ENCODE results near the gene RSF1. TPM values are rescaled to one million over a fixed set of nuclear protein-coding genes. Genes with fewer than 3 reads are reported as not detected.

Gene RSF1
- total RNA-seq, 2 donors from 2014 or later, result 25.5 to 46.2 TPM

DNA sequence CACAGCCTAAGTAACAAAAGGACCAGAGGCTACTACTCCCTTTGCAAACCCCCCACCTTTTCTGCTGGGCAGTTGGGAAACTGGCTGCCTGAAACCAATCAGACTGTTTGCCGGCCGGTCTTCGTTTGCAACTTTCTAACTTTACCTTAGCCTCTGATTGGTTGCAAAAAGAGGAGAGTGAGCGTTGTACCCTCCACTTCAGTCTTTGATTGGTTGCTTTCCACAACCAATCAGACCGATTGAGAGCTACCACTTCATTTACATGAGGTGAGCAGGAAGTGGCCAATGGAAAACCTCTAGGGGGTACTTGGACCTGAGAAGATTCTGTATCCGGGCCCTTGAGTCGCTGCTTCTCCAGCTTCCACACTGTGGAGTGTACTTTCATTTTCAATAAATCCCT, 164.2 kb downstream of the RSF1 start:
- no peak for DNase-seq (ENCODE audit: low spot score)
- TF ChIP-seq, protein P1, sequence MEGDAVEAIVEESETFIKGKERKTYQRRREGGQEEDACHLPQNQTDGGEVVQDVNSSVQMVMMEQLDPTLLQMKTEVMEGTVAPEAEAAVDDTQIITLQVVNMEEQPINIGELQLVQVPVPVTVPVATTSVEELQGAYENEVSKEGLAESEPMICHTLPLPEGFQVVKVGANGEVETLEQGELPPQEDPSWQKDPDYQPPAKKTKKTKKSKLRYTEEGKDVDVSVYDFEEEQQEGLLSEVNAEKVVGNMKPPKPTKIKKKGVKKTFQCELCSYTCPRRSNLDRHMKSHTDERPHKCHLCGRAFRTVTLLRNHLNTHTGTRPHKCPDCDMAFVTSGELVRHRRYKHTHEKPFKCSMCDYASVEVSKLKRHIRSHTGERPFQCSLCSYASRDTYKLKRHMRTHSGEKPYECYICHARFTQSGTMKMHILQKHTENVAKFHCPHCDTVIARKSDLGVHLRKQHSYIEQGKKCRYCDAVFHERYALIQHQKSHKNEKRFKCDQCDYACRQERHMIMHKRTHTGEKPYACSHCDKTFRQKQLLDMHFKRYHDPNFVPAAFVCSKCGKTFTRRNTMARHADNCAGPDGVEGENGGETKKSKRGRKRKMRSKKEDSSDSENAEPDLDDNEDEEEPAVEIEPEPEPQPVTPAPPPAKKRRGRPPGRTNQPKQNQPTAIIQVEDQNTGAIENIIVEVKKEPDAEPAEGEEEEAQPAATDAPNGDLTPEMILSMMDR (IDR thresholded peaks at IDR 0.05), result no peak
- TF ChIP-seq POLR2A (IDR thresholded peaks at IDR 0.05) (no peak), POLR2AphosphoS5 (IDR thresholded peaks at IDR 0.05) (no peak)
- intact Hi-C loops (cut with DNase I), result no loop called here
- Histone ChIP-seq H3K27me3 (replicated peaks; ENCODE audit: insufficient read depth) (no peaks in the 10 kb centered on the region), H3K36me3 (no peaks in the 10 kb centered on the region), H3K4me1 (replicated peaks) (no peaks in the 10 kb centered on the region), H3K4me3 (no peak overlapping the region), H3K27ac (no peak overlapping the region), H3K9me3 (no peaks in the 10 kb centered on the region)
- WGBS, result 88% methylated on average over 7 of the region's 7 CpGs

DNA sequence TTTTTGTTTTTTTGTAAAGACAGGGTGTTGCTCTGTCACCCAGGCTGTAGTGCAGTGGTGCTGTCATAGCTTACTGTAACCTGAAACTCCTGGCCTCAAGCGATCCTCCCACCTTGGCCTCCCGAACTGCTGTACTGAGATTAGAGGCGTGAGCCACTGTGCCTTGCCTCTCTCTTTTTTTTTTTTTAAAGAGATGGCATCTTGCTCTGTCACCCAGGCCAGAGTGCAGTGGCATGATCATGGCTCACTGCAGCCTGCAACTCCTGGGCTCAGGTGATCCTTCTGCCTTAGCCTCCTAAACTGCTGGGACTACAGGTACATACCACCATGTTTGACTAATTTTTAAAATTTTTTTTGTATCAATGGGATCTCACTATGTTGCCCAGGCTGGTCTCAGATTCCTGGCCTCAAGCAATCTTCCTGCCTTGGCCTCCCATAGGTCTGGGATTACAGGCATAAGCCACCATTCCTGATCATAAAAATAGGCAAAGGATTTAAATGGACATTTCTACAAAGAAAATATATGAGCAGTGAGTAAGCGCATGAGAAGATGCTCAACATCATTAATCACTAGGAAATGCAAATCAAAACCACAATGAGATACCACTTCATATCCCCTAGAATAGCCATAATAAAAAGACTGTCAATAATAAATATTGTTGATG, 165.6 kb downstream of the RSF1 start:
- H3K4me3 ChIP-seq, result no peak overlapping the region
- TF ChIP-seq, protein P1 (IDR thresholded peaks at IDR 0.05), result no peak
- TF ChIP-seq POLR2AphosphoS5 (IDR thresholded peaks at IDR 0.05) (no peak), POLR2A (IDR thresholded peaks at IDR 0.05) (no peak)
- intact Hi-C loops (cut with DNase I), result no loop called here
- no peaks in the 10 kb centered on the region for H3K27me3 ChIP-seq (replicated peaks; ENCODE audit: insufficient read depth)
- no peak overlapping the region for H3K27ac ChIP-seq
- 80% methylated on average over 4 of the region's 4 CpGs for WGBS
- H3K4me1 ChIP-seq (replicated peaks), result no peaks in the 10 kb centered on the region
- H3K9me3 ChIP-seq, result no peaks in the 10 kb centered on the region
- DNase-seq (ENCODE audit: low spot score), result no peak
- no peaks in the 10 kb centered on the region for H3K36me3 ChIP-seq

DNA sequence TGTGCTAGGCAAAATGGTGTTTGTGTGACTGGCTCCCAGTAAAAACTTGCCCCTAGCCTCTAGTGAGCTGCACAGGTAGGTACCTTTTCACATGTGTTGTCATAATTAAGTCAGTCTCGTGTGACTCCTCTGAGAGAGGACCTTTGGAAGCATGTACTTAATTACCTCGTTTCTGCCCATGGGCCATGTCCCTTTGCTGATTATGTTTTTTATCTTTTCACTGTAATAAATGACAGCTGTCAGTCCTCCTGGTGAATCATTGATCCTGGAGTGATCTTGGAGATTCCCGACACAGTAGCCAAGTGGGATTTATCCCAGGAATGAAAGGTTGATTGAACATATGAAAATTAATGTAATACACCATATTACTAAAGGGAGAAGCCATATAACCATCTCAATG, 170.4 kb downstream of the RSF1 start:
- Histone ChIP-seq H3K27me3 (replicated peaks; ENCODE audit: insufficient read depth) (no peaks in the 10 kb centered on the region), H3K27ac (no peak overlapping the region), H3K4me3 (no peak overlapping the region), H3K36me3 (no peaks in the 10 kb centered on the region), H3K4me1 (replicated peaks) (no peaks in the 10 kb centered on the region), H3K9me3 (no peaks in the 10 kb centered on the region)
- DNase-seq (ENCODE audit: low spot score), result no peak
- TF ChIP-seq, protein P1 (IDR thresholded peaks at IDR 0.05), result no peak
- TF ChIP-seq POLR2AphosphoS5 (IDR thresholded peaks at IDR 0.05) (no peak), POLR2A (IDR thresholded peaks at IDR 0.05) (no peak)
- 74% methylated on average over 3 of the region's 3 CpGs for WGBS
- intact Hi-C loops (cut with DNase I), result no loop called here

DNA sequence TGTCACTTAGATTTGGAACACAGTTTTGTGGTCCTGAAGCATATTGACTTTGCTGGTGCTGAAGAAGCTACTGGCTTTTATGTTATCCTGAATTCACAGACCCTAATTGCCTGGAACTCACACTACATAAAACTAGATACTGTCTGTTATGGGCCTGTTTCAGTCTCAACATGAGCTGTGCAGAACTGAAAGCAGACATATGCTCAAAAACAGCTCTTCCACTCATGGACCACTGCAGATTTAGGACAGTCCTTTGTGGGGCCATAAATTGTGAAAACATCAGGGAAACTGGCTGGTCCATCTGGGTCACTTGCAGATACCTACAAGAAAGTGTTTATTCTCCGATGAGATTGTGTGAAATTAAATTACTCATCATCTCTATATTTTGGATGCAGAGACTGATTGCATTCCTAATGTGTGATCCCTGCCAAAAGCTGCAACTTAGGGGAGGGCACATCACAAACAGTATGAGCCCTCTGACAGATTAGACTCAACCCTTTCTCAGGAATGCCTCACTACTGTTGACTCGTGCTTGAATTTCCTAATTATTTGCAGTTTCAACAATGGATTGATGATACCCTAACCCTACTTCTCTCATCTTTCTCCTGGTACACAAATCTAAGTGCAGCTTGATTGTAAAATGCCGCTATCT, 172.7 kb downstream of the RSF1 start:
- H3K27me3 ChIP-seq (replicated peaks; ENCODE audit: insufficient read depth), result no peaks in the 10 kb centered on the region
- intact Hi-C loops (cut with DNase I), result no loop called here
- WGBS, result 66% methylated on average over 3 of the region's 3 CpGs
- TF ChIP-seq POLR2AphosphoS5 (IDR thresholded peaks at IDR 0.05), result no peak
- TF ChIP-seq, protein P1 (IDR thresholded peaks at IDR 0.05), result no peak
- TF ChIP-seq POLR2A (IDR thresholded peaks at IDR 0.05), result no peak
- H3K27ac ChIP-seq, result no peak overlapping the region
- no peak for DNase-seq (ENCODE audit: low spot score)
- H3K4me1 ChIP-seq (replicated peaks), result no peaks in the 10 kb centered on the region
- H3K4me3 ChIP-seq, result no peak overlapping the region
- H3K36me3 ChIP-seq, result no peaks in the 10 kb centered on the region
- H3K9me3 ChIP-seq, result no peaks in the 10 kb centered on the region

DNA sequence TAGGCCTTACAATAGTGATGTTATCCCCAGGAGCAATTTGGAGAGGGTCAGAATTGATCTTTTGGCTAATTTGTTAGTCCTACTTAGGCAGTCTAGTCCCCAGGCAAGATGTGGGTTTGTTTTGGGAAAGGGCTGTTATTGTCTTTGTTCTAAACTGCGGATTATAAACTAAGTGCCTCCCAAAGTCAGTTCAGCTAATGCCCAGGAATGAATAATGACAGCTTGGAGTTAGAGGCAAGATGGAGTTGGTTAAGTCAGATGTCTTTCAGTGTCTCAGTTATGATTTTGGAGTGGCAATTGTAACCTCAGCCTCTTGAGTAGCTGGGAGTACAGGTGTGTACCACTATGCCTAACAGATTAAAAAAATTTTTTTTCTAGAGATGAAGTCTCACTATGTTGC, 175.6 kb downstream of the RSF1 start:
- Histone ChIP-seq H3K9me3 (no peaks in the 10 kb centered on the region), H3K4me1 (replicated peaks) (no peaks in the 10 kb centered on the region), H3K4me3 (no peak overlapping the region), H3K36me3 (no peaks in the 10 kb centered on the region), H3K27ac (no peak overlapping the region), H3K27me3 (replicated peaks; ENCODE audit: insufficient read depth) (no peaks in the 10 kb centered on the region)
- TF ChIP-seq, protein P1 (IDR thresholded peaks at IDR 0.05), result no peak
- TF ChIP-seq POLR2AphosphoS5 (IDR thresholded peaks at IDR 0.05), result no peak
- no peak for TF ChIP-seq POLR2A (IDR thresholded peaks at IDR 0.05)
- 67% methylated on average over 1 of the region's 1 CpG for WGBS
- intact Hi-C loops (cut with DNase I), result no loop called here
- no peak for DNase-seq (ENCODE audit: low spot score)
